LNCAP (cell line): ENCODE measurements around the gene ELAC2.

Experiments used
- CTCF ChIP-seq: fragments of 450-650 bp; IDR thresholded peaks from 2 replicates; pipeline ENCODE4 v1.5.1; 2017; ENCODE audit warnings: mild to moderate bottlenecking

Gene ELAC2

GRCh38 chr17:12985431-12986293 lies 32.2 kb downstream of the ELAC2 start:
- no peak for TF ChIP-seq CTCF

GRCh38 chr17:12983991-12984884 lies 33.6 kb downstream of the ELAC2 start:
- TF ChIP-seq CTCF = no peak

- TF ChIP-seq CTCF = no peak
These were observed 35.6 kb downstream of the ELAC2 start for GRCh38 chr17:12982224-12982623.

- no peak for TF ChIP-seq CTCF
These were observed 37.9 kb downstream of the ELAC2 start for GRCh38 chr17:12979826-12980500.

- no peak for TF ChIP-seq CTCF
These were observed 38.6 kb downstream of the ELAC2 start for GRCh38 chr17:12979246-12979645.

GRCh38 chr17:12977008-12977751 lies 40.6 kb downstream of the ELAC2 start:
- TF ChIP-seq CTCF = no peak
